GM19372 (cell line): ENCODE measurements around the gene S1PR2.
A peak's percentile ranks its signal among the peaks of the same experiment; 100 is the strongest.

Experiments used
- ATAC-seq: cut with Tn5 transposase; IDR thresholded peaks from one replicate; pipeline ENCODE4 v1.9.1; 2021; ENCODE audit warnings: mild to moderate bottlenecking, low read depth, moderate library complexity; ENCODE audit not compliant: unreplicated experiment

Gene S1PR2

GRCh38 chr19:10230861-10231611 is at the start of gene S1PR2:
S1PR2 (minus strand) TSS chr19:10231331; CDS start chr19:10224905, 6,426 bp downstream.
- ATAC-seq, result peak; percentile 49

DNA sequence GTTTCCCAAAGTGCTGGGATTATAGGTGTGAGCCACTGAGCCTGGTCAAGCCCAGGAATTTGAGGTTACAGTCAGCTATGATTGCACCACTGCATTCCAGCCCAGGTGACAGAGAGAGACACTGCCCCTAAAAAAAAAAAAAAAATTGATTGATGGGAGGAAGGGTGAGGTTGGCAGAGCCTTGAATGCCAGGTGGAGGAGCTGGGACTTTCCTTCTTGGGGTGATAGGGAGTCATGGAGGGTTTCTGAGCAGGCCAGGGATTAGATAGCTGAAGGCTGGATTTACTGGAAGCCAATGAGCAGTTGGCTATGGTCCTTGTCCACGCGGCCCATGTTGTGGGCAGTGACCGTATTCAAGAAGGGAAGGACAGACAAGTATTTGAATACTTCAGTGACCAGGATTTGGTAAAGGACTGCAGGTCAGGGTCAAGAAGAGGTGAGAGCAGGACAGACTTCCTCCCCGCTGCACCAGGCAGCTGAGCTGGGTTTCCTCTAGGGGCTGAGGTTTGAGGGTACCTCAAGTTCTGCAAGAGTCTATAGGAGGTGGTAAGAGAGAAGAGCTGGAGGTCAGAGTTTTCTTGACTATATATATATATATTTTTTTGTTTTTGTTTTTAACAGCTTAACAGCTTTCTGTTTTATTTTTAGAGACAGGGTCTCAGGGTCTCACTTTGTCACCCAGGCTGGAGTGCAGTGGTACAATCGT is 48.8 kb upstream of the S1PR2 start:
- no peak for ATAC-seq

- ATAC-seq, result no peak
These were observed 47.8 kb upstream of the S1PR2 start for GRCh38 chr19:10278935-10279334.

- no peak for ATAC-seq
These were observed 46.9 kb upstream of the S1PR2 start for GRCh38 chr19:10277795-10278589.

DNA sequence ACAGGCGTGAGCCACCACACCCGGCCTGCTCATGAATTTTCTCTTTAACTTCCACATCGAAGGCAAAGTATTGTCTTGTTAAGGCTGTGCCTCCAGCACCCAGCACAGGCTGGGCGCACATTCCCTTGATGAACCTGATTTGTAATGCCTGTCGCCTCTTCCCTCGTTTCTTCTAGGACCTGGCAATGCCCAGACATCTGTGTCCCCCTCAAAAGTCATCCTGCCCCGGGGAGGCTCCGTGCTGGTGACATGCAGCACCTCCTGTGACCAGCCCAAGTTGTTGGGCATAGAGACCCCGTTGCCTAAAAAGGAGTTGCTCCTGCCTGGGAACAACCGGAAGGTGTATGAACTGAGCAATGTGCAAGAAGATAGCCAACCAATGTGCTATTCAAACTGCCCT is 43.5 kb upstream of the S1PR2 start:
- ATAC-seq, result no peak

DNA sequence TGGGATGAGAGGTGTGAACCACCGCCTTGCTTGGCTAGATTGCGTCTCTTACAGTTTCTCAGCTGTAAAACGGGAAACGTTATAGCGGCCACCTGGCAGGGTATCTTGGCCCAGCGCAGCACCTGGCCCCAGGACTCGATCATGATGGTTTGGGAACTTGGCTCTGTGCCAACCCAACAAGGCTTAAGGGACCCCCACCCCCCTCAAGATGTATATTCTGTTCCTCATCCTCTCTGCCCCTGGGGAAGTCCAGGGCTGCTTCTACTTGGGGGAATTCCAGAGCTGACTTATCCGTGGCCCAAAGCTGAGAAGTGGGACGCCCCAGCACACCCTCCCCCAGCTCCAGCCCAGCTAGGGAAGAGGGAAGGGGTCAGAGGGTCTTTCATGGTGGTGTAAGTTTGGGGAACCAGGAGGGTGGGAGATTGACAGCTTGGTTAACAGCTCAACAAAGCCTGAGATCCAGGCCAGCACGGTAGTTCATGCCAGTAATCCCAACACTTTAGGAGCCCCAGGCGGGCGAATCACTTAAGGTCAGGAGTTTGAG is 40.5 kb upstream of the S1PR2 start:
- ATAC-seq, result no peak

DNA sequence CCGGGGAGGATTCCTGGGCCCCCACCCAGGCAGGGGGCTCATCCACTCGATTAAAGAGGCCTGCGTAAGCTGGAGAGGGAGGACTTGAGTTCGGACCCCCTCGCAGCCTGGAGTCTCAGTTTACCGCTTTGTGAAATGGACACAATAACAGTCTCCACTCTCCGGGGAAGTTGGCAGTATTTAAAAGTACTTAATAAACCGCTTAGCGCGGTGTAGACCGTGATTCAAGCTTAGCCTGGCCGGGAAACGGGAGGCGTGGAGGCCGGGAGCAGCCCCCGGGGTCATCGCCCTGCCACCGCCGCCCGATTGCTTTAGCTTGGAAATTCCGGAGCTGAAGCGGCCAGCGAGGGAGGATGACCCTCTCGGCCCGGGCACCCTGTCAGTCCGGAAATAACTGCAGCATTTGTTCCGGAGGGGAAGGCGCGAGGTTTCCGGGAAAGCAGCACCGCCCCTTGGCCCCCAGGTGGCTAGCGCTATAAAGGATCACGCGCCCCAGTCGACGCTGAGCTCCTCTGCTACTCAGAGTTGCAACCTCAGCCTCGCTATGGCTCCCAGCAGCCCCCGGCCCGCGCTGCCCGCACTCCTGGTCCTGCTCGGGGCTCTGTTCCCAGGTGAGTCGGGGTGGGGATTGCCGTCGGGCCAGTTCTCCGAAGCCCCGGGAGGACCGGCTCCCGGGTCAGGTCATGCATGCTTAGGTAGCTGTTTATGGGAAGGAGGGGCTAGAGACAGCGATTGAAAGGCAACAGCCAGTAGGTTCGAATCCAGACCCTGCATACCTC is 39.7 kb upstream of the S1PR2 start, which contains the start of gene ICAM1:
Gene ICAM1 (plus strand): TSS at position 505 of the 779 bp plus-strand sequence. CDS start 40 bp downstream, at position 545.
- ATAC-seq, result peak; percentile 45

DNA sequence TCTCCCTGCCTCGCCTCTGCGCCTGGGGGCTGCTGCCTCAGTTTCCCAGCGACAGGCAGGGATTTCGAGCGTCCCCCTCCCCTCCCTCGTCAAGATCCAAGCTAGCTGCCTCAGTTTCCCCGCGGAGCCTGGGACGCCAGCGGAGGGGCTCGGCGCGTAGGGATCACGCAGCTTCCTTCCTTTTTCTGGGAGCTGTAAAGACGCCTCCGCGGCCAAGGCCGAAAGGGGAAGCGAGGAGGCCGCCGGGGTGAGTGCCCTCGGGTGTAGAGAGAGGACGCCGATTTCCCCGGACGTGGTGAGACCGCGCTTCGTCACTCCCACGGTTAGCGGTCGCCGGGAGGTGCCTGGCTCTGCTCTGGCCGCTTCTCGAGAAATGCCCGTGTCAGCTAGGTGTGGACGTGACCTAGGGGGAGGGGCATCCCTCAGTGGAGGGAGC is 39.1 kb upstream of the S1PR2 start:
- no peak for ATAC-seq

GRCh38 chr19:10269333-10270179 is 38.4 kb upstream of the S1PR2 start:
- ATAC-seq, result no peak

GRCh38 chr19:10268071-10268470 is 36.9 kb upstream of the S1PR2 start:
- no peak for ATAC-seq

GRCh38 chr19:10266706-10267105 is 35.6 kb upstream of the S1PR2 start:
- no peak for ATAC-seq

- no peak for ATAC-seq
These were observed 31.6 kb upstream of the S1PR2 start for GRCh38 chr19:10262771-10263170.

DNA sequence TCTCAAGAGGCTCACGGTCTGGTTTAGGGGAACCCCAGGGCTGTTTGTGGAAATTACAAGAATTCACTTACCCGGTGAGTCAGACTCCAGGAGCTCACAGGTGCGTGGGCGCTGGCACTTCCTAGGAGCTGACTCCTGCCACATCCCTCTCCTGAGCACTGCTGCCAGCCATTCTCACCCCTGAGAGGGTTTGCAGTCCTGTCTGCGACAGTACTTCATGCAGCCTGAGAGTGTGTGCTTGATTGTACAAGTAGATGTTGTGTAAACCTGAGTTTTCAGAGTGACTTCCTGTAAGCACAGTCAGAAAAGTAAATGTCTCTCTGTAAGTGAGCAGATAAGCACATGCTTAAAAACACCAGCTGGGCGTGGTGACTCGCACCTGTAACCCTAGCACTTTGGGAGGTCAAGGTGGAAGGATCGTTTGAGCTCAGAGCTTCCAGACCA is 29.0 kb upstream of the S1PR2 start:
- ATAC-seq, result no peak

DNA sequence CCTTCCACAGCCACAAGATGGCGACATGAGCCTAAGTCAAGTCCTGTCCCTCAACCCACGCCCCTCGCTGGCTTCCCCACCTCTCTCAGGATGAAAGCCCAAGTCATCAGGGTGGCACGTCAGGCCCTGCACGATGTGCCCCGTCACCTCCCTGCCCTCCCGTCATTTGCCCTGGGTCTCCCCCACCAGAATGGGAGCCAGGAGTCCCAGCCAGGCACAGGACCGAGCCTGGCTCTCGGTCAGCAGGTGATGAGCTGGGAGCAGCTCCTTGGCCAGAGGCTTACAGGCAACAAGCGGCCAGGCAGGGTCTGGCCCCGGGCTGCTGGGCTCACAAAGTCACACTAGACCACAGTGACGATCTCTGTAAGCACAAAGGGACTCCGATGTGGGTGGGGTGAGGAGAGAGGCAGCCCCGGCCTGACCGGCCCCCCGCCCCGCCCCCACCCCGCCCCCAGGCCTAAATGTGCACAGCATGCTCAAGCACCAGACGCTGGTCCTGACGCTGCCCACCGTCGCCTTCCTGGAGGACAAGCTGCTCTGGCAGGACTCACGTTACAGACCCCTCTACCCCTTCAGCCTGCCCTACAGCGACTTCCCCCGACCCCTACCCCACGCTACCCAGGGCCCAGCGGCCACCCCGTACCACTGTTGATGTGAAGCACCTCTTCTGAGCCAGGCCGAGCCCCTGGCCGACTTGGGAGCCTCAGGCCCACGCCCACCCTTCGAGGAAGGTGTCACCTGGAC is 28.2 kb upstream of the S1PR2 start:
- no peak for ATAC-seq

- no peak for ATAC-seq
These were observed 27.1 kb upstream of the S1PR2 start for GRCh38 chr19:10258080-10258710.

DNA sequence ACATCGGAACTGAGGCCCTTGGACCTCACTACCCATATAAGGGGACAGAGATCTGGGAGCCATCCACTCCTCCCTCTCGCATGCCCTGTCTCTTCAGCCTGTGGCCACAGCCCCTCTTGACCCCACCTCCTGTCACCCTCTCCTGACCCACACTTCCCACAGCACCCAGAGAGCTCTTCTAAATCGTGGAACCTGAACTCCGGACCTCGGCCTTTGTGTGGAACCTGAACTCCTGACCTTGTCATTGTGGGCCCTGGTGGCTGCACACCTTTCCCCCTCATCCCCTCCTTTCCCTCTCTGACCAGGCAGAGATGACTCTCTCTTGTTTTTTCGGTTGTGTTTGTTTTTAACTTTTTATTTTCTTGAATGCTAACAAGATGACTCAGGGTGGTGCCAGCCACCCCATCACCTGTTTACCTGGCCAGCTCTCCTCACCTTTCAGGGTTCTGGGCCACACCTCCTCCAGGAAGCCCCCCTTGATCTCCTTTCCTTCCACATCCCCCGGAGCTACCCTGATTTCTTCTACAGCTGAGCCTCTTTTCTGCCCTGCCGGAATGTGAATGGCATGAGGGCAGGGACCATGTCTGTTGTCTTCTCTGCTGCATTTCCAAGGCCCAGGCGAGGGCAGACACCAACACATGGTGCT is 26.0 kb upstream of the S1PR2 start:
- no peak for ATAC-seq

DNA sequence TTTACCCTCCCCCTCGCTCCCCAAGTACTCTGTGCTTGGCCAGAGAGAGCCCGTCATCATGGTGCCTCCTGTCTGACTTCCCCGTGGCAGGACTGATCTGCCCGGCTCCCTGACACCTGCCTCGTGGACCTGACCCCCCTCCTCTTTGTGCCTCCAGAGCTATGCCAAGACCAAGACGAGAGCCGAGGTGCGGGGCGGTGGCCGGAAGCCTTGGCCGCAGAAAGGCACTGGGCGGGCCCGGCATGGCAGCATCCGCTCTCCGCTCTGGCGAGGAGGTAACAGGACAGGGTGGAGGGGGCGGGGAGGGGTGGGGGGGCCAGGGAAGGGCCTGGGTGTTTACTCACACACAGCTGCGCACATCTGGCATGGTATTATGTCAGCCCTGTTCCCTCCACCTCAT is 25.4 kb upstream of the S1PR2 start:
- ATAC-seq, result no peak
